Activated T-helper 9 cell treated with anti-CD3 and anti-CD28 coated beads, Interleukin-2, amount 50 U/mL, for 16 hours (primary cell): ENCODE measurements around the gene PLP1.
"Not testable (repeated sequence)": the region's sequence is repeated elsewhere in the genome, so short reads cannot be mapped to it uniquely, and the experiment has no call there.

Experiments used
- DNase-seq: peaks from one replicate; pipeline ENCODE4 v3.0.0-alpha.2; 2020; ENCODE audit warnings: low read depth

PLP1 gene, protein sequence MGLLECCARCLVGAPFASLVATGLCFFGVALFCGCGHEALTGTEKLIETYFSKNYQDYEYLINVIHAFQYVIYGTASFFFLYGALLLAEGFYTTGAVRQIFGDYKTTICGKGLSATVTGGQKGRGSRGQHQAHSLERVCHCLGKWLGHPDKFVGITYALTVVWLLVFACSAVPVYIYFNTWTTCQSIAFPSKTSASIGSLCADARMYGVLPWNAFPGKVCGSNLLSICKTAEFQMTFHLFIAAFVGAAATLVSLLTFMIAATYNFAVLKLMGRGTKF

DNA sequence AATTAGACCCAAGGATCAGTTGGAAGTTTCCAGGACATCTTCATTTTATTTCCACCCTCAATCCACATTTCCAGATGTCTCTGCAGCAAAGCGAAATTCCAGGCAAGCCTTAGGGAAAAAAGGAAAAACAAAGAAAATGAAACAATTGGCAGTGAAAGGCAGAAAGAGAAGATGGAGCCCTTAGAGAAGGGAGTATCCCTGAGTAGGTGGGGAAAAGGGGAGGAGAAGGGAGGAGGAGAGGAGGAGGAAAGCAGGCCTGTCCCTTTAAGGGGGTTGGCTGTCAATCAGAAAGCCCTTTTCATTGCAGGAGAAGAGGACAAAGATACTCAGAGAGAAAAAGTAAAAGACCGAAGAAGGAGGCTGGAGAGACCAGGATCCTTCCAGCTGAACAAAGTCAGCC lies at the start of gene PLP1:
Gene PLP1, plus strand, starts transcription at position 295 of the 400 bp plus-strand sequence. CDS start 156 bp downstream, outside the sequence.
- DNase-seq: no peak

DNA sequence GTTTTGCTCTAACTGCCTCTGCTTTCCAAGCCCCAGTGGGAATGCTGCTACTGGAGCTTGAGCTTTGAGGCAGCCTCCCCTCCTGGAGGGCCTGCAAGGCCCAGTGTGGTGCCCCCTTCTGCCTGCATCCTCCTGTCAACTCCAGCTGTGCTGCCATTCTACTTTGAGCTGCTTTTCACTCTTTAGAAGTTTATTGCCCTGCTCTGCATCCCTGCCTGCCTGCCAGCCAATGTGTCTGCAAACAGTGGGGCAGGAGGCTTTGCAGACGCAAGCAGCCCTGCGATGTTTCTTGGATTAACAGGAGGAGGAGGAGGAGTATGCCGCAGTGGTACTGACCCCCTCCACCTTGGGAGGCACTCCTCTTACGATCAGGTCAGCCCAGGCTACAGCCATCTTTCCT lies 49.5 kb upstream of the PLP1 start:
- DNase-seq: no peak

DNA sequence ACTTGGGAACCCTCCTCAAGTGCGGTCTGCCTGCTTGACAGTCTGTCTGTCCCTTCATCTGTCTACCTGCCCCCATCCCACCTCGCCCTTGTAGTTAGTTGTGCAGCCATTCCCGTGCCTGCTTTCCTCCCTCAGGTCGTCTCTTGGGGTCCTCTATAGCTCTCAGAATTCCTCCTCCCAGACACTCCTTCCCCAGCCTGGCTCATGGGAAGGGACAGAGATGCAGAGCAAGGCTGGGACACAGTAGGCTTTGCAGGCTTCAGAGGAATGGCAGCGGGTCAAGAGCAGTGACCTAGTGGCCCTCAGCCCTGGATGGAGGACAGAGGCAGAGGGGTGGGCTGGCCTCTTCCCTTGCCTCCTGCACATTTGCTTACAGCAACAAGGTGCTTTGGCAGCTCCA lies 47.6 kb upstream of the PLP1 start:
- DNase-seq: no peak

DNA sequence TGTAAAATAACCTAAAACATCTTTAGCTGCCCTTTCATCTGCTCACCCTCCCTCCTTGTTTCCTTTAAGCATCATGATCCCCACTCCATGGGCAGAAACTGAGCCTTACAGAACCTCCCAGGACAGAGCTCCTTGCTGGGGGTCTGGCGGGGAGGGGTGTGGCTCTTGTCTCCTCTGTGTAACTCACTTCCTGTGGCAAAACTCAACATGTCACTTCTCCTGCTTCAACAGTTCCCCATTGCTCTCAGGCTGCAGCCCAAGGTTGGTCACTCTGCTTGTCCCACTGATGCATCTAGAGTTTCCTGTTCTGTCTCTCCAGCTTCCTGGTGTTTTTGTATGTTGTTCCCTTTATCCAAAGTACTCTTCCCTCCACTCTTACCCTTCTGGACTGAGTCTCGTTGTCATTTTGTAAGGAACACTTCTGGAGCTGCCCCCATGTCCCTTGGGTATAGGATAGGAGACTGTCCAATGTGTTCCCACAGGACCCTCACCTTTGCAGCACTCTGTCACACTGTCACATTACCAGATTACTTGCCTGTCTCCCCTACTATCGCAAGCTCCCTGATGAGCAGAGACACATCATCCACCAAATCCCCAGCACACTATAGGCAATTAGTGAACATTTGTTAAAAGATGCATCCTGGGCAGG lies 46.4 kb upstream of the PLP1 start:
- no peak for DNase-seq

DNA sequence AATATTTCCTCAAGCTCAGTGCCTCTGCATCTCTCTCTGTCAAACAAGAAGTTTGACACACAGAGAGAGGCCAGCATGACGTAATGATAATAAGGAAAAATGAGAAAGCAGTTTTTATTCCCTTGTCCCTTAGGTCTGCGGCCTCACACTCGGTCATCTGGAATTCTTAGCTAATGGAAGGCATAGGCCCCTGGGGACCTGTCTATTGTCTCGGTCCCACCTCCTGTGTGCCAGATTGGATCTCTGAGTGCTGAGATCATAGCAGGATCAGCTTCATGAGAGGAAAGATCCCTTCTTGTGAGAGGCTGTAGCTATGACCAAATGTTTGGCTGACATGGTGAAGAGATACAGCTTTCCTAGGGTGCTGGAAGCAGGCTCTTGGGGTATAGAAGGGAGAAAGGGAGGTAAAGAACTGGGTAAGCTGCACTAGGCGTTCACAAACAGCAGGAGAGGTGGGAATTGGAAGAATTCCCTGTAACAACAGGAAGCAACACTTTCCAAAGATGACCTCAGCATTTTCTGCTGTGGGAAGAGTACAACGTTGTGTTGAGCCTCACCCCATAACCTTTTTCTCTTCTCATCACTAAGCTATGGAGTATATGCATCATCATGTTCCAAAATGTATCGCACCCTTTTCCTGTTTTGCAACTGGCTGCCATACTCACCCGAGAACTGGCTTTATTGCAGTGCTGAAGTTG lies 45.7 kb upstream of the PLP1 start:
- no peak for DNase-seq

DNA sequence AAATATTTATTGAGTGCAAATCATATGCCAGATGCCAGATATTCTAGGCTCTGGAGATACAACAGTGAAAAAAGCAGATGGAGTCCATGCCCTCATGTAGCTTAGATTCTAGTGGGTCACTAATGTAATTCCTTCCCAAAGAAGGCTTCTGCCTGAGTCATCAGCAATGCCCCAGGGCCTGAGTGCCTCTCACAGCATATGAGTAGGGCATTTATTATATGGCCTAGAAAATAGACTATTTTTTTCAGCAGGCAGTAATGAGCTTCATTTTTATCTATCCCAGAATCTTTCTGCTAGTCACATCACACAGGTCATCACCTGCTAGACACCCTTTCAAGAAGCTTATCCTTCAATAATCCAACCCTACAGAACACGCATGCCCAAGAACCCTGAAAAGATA lies 43.6 kb upstream of the PLP1 start:
- no peak for DNase-seq

DNA sequence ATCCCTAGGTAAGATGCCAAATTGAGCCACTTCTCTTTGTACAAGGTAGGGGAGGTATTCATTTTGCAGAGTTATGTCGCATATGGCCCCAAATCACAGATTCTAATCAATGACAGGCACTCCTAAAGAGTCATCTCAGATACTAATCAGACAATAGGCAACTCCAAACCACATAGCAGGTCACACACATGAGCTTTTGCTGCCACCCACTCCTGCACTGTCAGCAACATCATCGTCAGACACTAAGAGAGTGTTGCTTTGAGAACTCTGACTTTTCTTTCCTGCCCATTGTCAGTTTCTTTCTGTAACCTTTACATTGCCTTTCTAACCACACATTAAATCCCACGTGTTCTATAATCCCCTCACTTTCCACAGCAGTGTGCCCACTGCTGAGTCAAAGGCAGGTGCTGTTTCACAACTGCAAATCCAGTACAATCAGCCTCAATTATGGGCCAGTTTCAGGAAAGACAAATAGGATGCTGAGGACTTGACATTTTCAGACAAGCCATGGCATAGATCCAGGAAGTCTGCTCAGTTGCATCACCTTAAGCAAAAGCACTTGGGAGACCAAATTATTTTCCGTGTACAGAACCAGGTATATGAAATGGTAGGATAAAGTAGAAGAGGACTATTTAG lies 42.4 kb upstream of the PLP1 start:
- DNase-seq: no peak

DNA sequence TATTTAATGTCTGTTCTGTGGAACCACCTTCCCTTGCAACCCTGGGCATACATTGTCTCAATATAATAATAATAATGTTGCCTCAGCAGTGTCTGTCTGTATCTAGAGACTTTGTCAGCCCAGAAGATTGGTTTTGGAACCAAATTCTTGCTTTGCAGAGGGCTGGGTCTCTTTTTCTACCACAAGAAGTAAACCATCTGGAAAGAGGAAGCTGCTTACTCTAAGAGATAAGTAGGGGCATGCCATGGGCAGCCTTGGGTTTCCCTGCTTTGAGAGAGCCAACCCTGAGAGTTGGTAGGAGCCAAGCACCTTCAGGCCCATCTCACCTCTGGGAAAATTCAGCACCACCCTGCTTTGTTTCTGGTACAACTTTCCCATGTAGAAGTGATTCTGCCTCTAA lies 38.9 kb upstream of the PLP1 start:
- DNase-seq: no peak

DNA sequence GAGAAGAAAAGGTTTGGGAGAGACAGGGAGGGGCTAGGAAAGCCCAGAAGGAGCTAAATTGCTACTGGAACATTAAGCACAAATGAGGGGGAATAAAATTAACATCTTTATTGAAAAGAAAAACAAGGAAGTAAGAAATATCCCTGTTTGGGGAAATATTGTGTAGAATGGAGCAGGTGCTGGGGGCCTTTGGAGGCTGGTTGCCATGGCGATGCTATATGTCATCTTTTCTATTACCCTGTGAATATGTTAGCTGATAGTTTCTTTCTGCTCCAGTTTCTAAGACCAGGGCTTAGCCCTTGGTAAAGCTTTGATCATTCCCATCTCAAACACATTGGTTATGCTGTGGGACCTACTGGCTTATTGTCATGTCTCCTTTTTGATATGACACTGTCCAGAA lies 37.2 kb upstream of the PLP1 start:
- DNase-seq: no peak

DNA sequence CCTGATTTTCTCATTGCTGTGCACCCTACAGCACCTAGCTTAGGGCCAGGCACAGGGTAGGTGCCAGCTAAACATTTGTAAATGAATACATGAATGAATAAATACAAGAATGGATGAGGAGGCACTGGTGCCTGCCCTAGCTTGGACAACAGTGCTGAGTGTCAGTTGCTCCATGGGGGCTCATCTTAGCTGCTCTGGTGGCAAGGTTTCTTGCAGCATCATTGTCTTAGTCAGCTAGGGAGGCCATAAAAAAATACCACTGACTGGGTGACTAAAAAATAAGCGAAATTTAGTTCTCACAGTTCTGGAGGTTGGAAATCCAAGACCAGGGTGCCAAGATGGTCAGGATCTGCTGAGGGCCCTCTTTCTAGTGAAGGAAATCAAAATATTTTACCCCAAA lies 34.8 kb upstream of the PLP1 start:
- DNase-seq: no peak

DNA sequence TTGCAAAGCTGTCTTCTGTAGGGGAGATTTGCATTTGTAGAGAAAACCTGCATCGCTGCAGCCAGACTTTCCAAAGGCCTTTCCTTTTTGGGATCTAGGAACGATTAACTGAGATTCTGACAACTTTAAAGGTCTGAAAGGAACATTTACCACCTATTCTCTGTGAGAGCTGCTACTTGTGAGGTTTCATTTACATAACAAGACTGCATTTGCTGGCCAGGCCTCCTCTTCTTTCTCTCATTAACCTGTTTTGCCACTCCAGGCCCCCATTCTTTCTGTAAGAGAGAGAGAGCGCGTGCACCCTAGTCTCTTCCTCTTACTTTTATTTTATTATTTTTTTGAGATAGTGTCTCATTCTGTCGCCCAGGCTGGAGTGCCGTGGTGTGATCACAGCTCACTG lies 34.3 kb upstream of the PLP1 start:
- no peak for DNase-seq

DNA sequence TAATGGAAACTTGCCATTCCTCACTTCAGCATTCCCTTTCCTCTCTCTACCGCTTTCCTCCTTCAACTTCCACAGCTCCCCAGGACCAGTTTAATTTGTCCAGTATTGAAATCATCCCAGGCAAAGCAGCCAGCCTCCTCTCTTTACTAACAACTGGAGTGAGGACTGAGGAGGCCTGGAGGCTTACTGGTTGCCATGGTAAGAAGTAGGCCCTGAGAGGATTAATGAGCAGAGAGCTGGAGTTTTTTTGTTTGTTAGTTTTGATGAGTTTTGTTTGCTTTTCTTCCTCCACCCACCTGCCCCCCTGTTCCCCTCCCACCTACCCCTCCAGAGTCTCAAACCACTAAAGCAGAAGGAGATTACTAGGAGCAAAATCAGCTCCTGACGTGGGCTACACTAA lies 29.5 kb upstream of the PLP1 start:
- DNase-seq: no peak

DNA sequence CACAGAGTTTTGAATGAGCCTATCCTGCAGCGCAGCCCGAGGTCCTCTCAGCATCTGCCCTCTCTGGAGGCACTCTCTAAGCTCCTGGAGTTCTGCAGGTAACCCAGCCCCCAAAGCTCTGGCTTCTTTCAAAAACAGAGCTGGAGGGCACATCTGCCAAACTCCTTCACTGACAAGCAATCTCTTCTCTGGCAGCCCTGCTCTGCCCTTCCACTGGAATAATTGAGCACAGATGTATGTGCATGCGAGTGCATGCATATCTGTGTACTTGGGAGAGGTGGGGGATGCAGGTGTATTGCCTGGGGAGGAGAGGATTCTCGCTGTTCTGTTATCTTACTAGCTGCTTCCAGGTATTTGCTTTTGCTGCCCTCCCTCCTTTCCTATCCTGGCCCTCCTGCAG lies 22.2 kb upstream of the PLP1 start:
- no peak for DNase-seq

DNA sequence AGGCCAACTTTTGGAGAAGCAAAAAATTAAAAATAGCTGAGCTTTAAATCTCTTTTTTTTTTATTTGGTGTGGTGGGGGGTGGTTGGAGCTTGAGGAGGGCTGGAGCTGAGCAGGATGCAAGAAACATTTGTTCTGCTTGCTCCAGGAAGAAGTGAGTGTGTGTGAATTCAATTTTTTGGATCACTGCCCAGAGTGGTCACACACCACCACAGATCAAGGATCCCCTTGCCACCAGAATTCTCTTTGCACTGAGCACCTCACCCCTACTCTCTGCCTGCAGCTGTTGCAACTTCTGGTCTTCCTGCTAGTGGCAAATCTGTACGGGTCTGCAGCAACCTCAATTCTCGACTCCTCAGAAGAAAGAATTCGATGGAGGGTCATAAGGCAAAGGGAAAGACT lies 19.9 kb upstream of the PLP1 start:
- no peak for DNase-seq

DNA sequence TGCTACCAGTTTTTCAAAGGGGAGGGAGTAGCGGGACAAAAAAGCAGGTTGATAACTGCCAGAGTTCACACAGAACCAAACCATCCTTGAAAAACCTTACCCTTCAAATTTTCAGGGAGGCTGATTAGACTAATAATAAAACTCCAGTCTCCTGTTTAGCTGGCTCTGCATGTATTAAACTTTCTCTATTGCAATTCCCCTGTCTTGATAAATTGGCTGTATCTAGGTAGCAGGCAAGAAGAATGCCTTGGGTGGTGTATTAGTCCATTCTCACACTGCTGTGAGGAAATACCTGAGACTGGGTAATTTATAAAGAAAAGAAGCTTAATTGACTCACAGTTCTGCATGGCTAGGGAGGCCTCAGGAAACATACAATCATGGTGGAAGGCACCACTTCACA lies 18.1 kb upstream of the PLP1 start:
- DNase-seq: no peak

DNA sequence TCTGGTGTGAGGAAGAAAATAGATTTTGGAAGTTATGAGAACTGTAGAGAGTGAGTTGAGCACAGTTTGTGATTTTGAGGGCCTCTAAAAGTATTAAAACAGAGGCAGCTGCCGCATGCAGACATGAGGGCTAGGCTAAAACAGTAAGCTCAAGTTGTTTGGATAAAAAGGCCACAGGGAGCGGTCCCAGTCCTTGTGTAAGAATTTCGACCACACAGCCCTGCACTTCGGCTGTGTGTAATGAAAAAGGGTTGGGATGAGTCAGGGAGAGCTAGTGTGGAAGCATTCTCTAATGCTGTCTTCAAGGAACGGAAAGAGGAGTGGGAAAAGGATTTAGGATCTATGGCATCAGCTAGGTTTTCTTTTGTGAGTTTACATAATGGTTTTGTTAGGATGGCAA lies 13.1 kb upstream of the PLP1 start:
- DNase-seq: not testable (repeated sequence)

DNA sequence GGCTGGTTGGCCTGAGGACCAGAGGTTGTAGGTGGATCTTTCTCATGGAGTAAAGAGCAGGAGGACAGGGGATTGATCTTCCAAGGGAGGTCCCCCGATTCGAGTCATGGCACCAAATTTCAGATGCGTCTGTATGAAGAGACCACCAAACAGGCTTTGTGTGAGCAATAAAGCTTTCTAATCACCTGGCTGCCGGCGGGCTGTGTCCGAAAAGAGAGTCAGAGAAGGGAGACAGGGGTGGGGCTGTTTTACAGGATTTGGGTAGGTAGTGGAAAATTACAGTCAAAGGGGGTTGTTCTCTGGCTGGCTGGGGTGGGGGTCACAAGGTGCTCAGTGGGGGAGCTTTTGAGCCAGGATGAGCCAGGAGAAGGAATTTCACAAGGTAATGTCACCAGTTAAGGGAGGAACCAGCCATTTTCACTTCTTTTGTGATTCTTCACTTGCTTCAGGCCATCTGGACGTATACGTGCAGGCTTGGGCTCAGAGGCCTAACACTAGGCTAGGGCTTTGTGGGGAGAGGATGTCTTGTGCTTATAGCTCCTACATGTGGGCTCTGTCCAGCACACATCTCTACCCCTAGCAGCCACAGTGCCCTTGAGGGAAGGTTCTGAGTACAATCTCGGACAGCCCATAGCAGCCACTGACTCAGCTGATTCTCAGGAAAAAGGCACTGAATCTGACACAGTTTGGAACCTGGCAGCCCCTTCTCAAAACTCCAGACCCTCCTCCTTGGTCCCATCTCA lies 9.7 kb upstream of the PLP1 start:
- DNase-seq: not testable (repeated sequence)

DNA sequence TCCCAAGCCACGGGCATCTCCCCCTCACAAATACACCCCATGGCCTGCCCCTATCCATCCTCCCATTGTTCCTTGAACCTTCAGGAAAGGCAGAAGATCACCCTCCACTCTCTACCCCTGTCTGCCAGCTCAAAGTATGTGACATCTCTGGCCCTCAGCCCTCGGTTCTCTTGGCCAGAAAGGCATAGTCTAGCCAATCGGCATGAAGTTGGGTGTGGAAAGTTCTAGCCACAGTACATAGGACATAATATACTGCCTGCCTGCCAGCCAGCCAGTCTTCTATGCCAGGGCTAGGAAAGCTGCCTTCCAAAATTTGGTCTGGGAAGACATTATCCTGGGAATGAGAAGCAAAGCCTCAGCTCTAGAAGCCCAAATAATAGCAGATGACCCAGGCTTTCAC lies 3.2 kb upstream of the PLP1 start:
- no peak for DNase-seq

DNA sequence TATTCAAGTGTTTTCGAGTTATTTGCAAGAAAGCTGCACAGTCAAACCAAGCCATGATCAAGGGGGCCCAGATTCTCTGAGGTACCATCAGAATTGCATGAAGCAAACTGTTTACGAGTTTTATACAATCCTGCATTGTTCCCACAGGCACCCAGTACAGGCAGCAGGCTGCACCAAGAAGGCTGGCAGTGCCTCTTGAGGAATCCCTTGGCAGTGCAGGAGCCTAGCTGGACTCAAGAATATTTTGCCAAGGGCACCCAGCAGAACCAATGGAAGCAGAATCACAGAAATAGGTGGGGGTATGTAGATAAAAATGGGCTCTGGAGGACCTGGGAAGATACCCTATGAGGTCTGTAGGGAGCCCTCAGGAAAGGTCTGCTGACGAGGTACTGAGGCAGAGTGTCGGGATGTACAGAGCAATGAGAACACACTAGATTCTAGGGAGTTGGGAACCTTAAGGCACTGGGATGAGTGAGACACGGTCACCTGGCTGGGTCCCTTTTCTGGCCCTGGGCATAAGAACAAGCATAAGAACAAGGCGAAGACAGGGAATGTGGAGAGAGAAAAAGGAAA lies 2.5 kb upstream of the PLP1 start:
- no peak for DNase-seq

DNA sequence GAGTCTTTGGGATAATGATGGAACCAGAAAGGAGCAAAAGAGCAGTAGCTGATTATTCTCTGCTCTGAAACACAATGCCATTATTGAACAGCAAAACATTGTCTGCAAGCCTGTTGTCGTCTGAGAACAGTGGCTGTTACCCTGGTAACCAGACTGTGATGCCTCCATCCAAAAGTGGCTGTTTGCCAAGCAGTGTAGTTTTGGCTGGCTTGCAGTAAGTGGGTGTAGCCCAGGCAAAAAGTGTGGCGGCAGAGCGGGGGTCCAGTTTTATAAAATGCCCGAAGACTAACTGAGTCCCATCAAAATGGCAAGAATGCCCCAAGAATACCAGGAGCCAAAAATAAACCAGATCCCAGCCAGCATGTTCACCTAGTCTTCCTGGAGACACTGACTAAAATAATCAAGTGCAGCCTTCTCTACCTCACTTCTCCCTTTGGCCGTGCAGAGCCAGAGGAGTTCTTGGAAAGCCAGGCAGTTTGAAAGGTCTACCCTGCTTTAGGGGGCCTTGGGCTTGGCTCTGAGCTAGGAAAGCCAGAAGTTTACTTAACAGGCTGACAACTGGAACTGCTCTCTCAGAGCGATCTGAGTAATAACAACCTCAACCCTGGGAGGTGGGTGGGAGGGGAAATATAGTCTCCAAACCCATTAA lies 2.6 kb downstream of the PLP1 start:
- DNase-seq: no peak

DNA sequence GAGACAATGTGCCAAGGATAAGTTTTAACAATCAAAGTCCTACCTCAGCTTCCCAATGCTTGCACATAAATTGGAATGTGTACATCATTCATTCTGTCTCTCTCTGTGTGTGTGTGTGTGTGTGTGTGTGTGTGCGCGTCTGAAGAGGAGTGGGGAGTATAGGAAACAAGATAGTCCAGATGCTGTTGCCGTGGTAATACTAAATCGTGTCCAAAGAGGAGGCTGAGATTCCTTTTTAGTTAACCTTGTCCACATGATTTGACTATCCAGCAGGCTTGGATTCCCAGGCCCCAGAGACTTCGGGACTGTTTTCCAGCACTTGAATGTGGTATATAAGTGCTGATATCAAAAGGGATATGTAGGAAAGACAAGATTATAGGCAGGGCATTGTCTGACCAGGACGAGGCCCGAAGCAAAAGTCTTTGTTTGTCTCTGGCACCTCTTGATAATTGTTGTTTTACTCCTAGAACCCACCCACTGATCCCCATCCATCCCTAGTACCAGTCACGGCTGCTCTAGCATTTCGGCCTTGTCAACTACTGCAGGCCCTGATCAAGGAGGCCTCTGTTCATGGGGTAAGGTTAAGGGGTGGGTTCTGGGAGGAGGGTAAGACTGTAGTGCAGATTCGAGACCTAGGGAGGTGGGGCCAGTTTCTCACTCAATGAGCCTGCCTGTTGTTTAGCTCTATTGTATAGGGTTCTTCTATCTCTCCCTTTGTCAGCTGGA lies 3.9 kb downstream of the PLP1 start:
- DNase-seq: no peak
